ENCODE results near the gene ANKRD2. TPM values are rescaled to one million over a fixed set of nuclear protein-coding genes. Genes with fewer than 3 reads are reported as not detected.

Gene ANKRD2
- total and polyA plus RNA-seq, 2 experiments from 2014 or later: not detected

- H3K4me3 ChIP-seq: no peak overlapping the region
- no peak for DNase-seq
- WGBS, 2 experiments (ENCODE audit: low coverage in 1 of 2, low lambda C conversion rate in 2 of 2, missing lambda C conversion rate in 2 of 2): 89 to 93% methylated on average over 5 of the region's 5 CpGs
- no peak overlapping the region for H3K4me2 ChIP-seq (ENCODE audit: unreplicated experiment)
- H3K27ac ChIP-seq: no peak overlapping the region
- no peak overlapping the region for H3K9ac ChIP-seq
- no peaks in the 10 kb centered on the region for H3K79me2 ChIP-seq (ENCODE audit: insufficient read depth)
- TF ChIP-seq EZH2 (IDR thresholded peaks at IDR 0.05; ENCODE audit: insufficient read depth, poor library complexity, severe bottlenecking): no peak
- no peak for TF ChIP-seq EZH2phosphoT487 (IDR thresholded peaks at IDR 0.05; ENCODE audit: insufficient read depth, low read depth)
- no peaks in the 10 kb centered on the region for H3F3A ChIP-seq (ENCODE audit: insufficient read depth)
- in situ Hi-C loops (cut with MboI): no loop called here
- H3K27me3 ChIP-seq (replicated peaks; ENCODE audit: insufficient read depth): no peaks in the 10 kb centered on the region
- H3K4me1 ChIP-seq (ENCODE audit: insufficient read depth): peaks cover 4% of the 10 kb centered on the region; the same call in 1 of the 2 replicates
- H4K20me1 ChIP-seq (ENCODE audit: insufficient read depth): no peaks in the 10 kb centered on the region
- no peaks in the 10 kb centered on the region for H3K9me3 ChIP-seq (ENCODE audit: low read depth)
- H3K36me3 ChIP-seq (ENCODE audit: low read depth): no peaks in the 10 kb centered on the region
- H2AFZ ChIP-seq: no peak overlapping the region
- H3K9me2 ChIP-seq (ENCODE audit: insufficient read depth): no peaks in the 10 kb centered on the region
Observed at GRCh38 chr10:97584798-97585438, 12.3 kb downstream of the ANKRD2 start.

DNA sequence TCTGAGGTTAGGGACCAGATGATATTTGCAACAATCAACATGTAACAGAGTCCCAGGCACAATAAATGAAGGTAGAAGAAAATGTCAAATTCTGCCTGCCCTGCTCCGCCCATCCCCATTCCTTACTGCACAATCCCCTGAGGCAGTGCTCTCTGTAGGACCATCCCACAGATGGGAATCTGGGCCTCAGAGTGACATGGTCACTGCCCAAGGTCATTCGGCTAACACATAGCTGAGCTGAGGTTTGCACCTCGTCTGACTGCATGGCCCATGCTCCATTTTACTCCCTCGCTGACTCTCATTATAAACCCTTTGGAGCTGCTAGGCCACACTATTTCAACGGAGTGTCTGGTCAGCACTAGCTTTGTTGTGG, 12.8 kb downstream of the ANKRD2 start:
- Histone ChIP-seq H3K4me1 (ENCODE audit: insufficient read depth) (peaks cover 4% of the 10 kb centered on the region; the same call in 1 of the 2 replicates), H3K36me3 (ENCODE audit: low read depth) (no peaks in the 10 kb centered on the region), H3K27me3 (replicated peaks; ENCODE audit: insufficient read depth) (no peaks in the 10 kb centered on the region), H3K9me3 (ENCODE audit: low read depth) (no peaks in the 10 kb centered on the region), H2AFZ (no peak overlapping the region), H3K79me2 (ENCODE audit: insufficient read depth) (no peaks in the 10 kb centered on the region), H3K9me2 (ENCODE audit: insufficient read depth) (no peaks in the 10 kb centered on the region), H3K4me3 (no peak overlapping the region), H3F3A (ENCODE audit: insufficient read depth) (no peaks in the 10 kb centered on the region), H4K20me1 (ENCODE audit: insufficient read depth) (no peaks in the 10 kb centered on the region), H3K4me2 (ENCODE audit: unreplicated experiment) (no peak overlapping the region), H3K27ac (no peak overlapping the region), H3K9ac (no peak overlapping the region)
- WGBS, 2 experiments (ENCODE audit: low coverage in 1 of 2, low lambda C conversion rate in 2 of 2, missing lambda C conversion rate in 2 of 2): 88 to 90% methylated on average over 5 of the region's 5 CpGs
- TF ChIP-seq EZH2phosphoT487 (IDR thresholded peaks at IDR 0.05; ENCODE audit: insufficient read depth, low read depth): no peak
- no peak for TF ChIP-seq EZH2 (IDR thresholded peaks at IDR 0.05; ENCODE audit: insufficient read depth, poor library complexity, severe bottlenecking)
- DNase-seq: no peak
- in situ Hi-C loops (cut with MboI): no loop called here

GRCh38 chr10:97587183-97587582, 14.6 kb downstream of the ANKRD2 start:
- Histone ChIP-seq H2AFZ (no peak overlapping the region), H3K36me3 (ENCODE audit: low read depth) (no peaks in the 10 kb centered on the region), H4K20me1 (ENCODE audit: insufficient read depth) (no peaks in the 10 kb centered on the region), H3K4me2 (ENCODE audit: unreplicated experiment) (no peak overlapping the region), H3K9me3 (ENCODE audit: low read depth) (no peaks in the 10 kb centered on the region), H3K9ac (no peak overlapping the region), H3K9me2 (ENCODE audit: insufficient read depth) (no peaks in the 10 kb centered on the region), H3K79me2 (ENCODE audit: insufficient read depth) (no peaks in the 10 kb centered on the region), H3K27me3 (replicated peaks; ENCODE audit: insufficient read depth) (no peaks in the 10 kb centered on the region), H3K4me3 (no peak overlapping the region), H3F3A (ENCODE audit: insufficient read depth) (no peaks in the 10 kb centered on the region), H3K27ac (no peak overlapping the region), H3K4me1 (ENCODE audit: insufficient read depth) (peaks cover 4% of the 10 kb centered on the region; the same call in 1 of the 2 replicates)
- no peak for DNase-seq
- 77 to 87% methylated on average over 2 of the region's 2 CpGs for WGBS, 2 experiments (ENCODE audit: low coverage in 1 of 2, low lambda C conversion rate in 2 of 2, missing lambda C conversion rate in 2 of 2)
- no peak for TF ChIP-seq EZH2 (IDR thresholded peaks at IDR 0.05; ENCODE audit: insufficient read depth, poor library complexity, severe bottlenecking)
- TF ChIP-seq EZH2phosphoT487 (IDR thresholded peaks at IDR 0.05; ENCODE audit: insufficient read depth, low read depth): no peak
- in situ Hi-C loops (cut with MboI): no loop called here

- H3K4me1 ChIP-seq (ENCODE audit: insufficient read depth): no peaks in the 10 kb centered on the region
- in situ Hi-C loops (cut with MboI): no loop called here
- H3K4me2 ChIP-seq (ENCODE audit: unreplicated experiment): no peak within 1 kb of the TSS
- H4K20me1 ChIP-seq (ENCODE audit: insufficient read depth): no peaks in the 10 kb centered on the region
- DNase-seq: no peak
- H3K79me2 ChIP-seq (ENCODE audit: insufficient read depth): no peaks in the 10 kb centered on the region
- no peak within 1 kb of the TSS for H2AFZ ChIP-seq
- TF ChIP-seq EZH2 (IDR thresholded peaks at IDR 0.05; ENCODE audit: insufficient read depth, poor library complexity, severe bottlenecking): no peak
- no peak for TF ChIP-seq EZH2phosphoT487 (IDR thresholded peaks at IDR 0.05; ENCODE audit: insufficient read depth, low read depth)
- 84 to 90% methylated on average over 2 to 3 of the region's 3 CpGs for WGBS, 2 experiments (ENCODE audit: low coverage in 1 of 2, low lambda C conversion rate in 2 of 2, missing lambda C conversion rate in 2 of 2)
- no peak within 1 kb of the TSS for H3K9ac ChIP-seq
- no peak within 1 kb of the TSS for H3K27ac ChIP-seq
- no peaks in the 10 kb centered on the region for H3K27me3 ChIP-seq (replicated peaks; ENCODE audit: insufficient read depth)
- H3K9me3 ChIP-seq (ENCODE audit: low read depth): no peaks in the 10 kb centered on the region
- H3K36me3 ChIP-seq (ENCODE audit: low read depth): no peaks in the 10 kb centered on the region
- H3K9me2 ChIP-seq (ENCODE audit: insufficient read depth): no peaks in the 10 kb centered on the region
- H3F3A ChIP-seq (ENCODE audit: insufficient read depth): no peaks in the 10 kb centered on the region
- no peak within 1 kb of the TSS for H3K4me3 ChIP-seq
Observed at GRCh38 chr10:97589479-97589878, 16.9 kb downstream of the ANKRD2 start, which contains the start of gene C10orf62. Gene C10orf62, plus strand, starts transcription at chr10:97589721. Its CDS starts 177 bp downstream, at chr10:97589898.

All from GM23248 (cell line).